ENCODE measurements around the gene MAP3K7CL.

- TF ChIP-seq POLR2A (IDR thresholded peaks at IDR 0.05) (no peak), CTCF (IDR thresholded peaks at IDR 0.05) (no peak)
Observed at GRCh38 chr21:29193072-29193471, 62.6 kb downstream of the MAP3K7CL start.

Data from transverse colon (tissue), 3 donors.